Skeletal muscle cell (primary cell): ENCODE results near the gene MLXIPL.

Experiments used
- DNase-seq: peaks from one replicate; pipeline ENCODE4 v3.0.0-alpha.2; 2010; ENCODE audit warnings: low read depth
- H3K4me3 ChIP-seq: 2 replicates; pipeline ENCODE4 v1.5.1; 2011; ENCODE audit warnings: low read depth, mild to moderate bottlenecking, control low read depth, low read length, moderate library complexity

MLXIPL gene

GRCh38 chr7:73647725-73648592, 23.6 kb upstream of the MLXIPL start:
- no peak for DNase-seq
- peak overlapping the region; percentile 40 for H3K4me3 ChIP-seq

GRCh38 chr7:73646785-73647724, 22.7 kb upstream of the MLXIPL start:
- H3K4me3 ChIP-seq = no peak overlapping the region
- no peak for DNase-seq

GRCh38 chr7:73645643-73646174, 21.4 kb upstream of the MLXIPL start:
- no peak for DNase-seq
- H3K4me3 ChIP-seq = no peak overlapping the region

- H3K4me3 ChIP-seq = no peak overlapping the region
- no peak for DNase-seq
Observed at GRCh38 chr7:73644688-73645286, 20.5 kb upstream of the MLXIPL start.

- no peak for DNase-seq
Observed at GRCh38 chr7:73642834-73643233, 18.5 kb upstream of the MLXIPL start.

GRCh38 chr7:73638911-73639310, 14.6 kb upstream of the MLXIPL start:
- H3K4me3 ChIP-seq = no peak overlapping the region
- no peak for DNase-seq

More at GRCh38 chr7:73642834-73643233, 18.5 kb upstream of the MLXIPL start:
- no peak overlapping the region for H3K4me3 ChIP-seq

GRCh38 chr7:73635428-73636200, 11.3 kb upstream of the MLXIPL start:
- DNase-seq = no peak
- H3K4me3 ChIP-seq = no peak overlapping the region

GRCh38 chr7:73633844-73634243, 9.5 kb upstream of the MLXIPL start:
- no peak for DNase-seq

GRCh38 chr7:73633323-73633722, 9.0 kb upstream of the MLXIPL start:
- no peak for DNase-seq
- H3K4me3 ChIP-seq = no peak overlapping the region

More at GRCh38 chr7:73633844-73634243, 9.5 kb upstream of the MLXIPL start:
- no peak overlapping the region for H3K4me3 ChIP-seq

- no peak for DNase-seq
- no peak overlapping the region for H3K4me3 ChIP-seq
Observed at GRCh38 chr7:73631558-73631957, 7.2 kb upstream of the MLXIPL start.

- DNase-seq = no peak
Observed at GRCh38 chr7:73628504-73628903, 4.2 kb upstream of the MLXIPL start.

GRCh38 chr7:73626814-73627213, 2.5 kb upstream of the MLXIPL start:
- DNase-seq = no peak
- H3K4me3 ChIP-seq = no peak overlapping the region

More at GRCh38 chr7:73628504-73628903, 4.2 kb upstream of the MLXIPL start:
- H3K4me3 ChIP-seq = no peak overlapping the region

GRCh38 chr7:73625276-73625675, 954 bp upstream of the MLXIPL start:
- DNase-seq = no peak
- no peak overlapping the region for H3K4me3 ChIP-seq

- no peak for DNase-seq
- H3K4me3 ChIP-seq = peak overlapping the region; percentile 41
Observed at GRCh38 chr7:73624669-73625001, 313 bp upstream of the MLXIPL start.

GRCh38 chr7:73622909-73623797, 1.2 kb downstream of the MLXIPL start:
- DNase-seq = no peak
- H3K4me3 ChIP-seq = no peak overlapping the region

- H3K4me3 ChIP-seq = no peak overlapping the region
Observed at GRCh38 chr7:73622527-73622908, 1.8 kb downstream of the MLXIPL start.

GRCh38 chr7:73621168-73622063, 2.9 kb downstream of the MLXIPL start:
- no peak for DNase-seq
- no peak overlapping the region for H3K4me3 ChIP-seq

More at GRCh38 chr7:73622527-73622908, 1.8 kb downstream of the MLXIPL start:
- DNase-seq = no peak
